Right lobe of liver (tissue), 6 donors: Measurements from ENCODE around the gene EIF3F. TPM values are rescaled to one million over a fixed set of nuclear protein-coding genes. Genes with fewer than 3 reads are reported as not detected.

Experiments
- ATAC-seq, 4 donors: fragments of 200-7000 bp; cut with Tn5 transposase; one replicate each; pipeline ENCODE4 v1.9.1; 2020; ENCODE audit warnings: mild to moderate bottlenecking in 4 of 4, moderate library complexity in 4 of 4
- DNase-seq, 3 donors: peaks; one replicate each; pipeline ENCODE4 v3.0.0-alpha.2; 2020
- H3K27ac ChIP-seq, 3 donors: fragments of 200-600 bp; one replicate each; pipeline ENCODE4 v1.8.0; 2022
- H3K27me3 ChIP-seq, 2 donors: fragments of 200-600 bp; one replicate each; pipeline ENCODE4 v1.8.0; 2022
- H3K36me3 ChIP-seq, 4 donors: fragments of 200-600 bp; sonication (generic) in 1 of 4; one replicate each; pipeline versions ENCODE4 v1.5.1 to v1.8.0; 2017 to 2022; ENCODE audit warnings: control low read depth in 1 of 4
- H3K4me1 ChIP-seq, 4 donors: fragments of 200-600 bp; sonication (generic) in 1 of 4; one replicate each; pipeline versions ENCODE4 v1.5.1 to v1.8.0; 2017 to 2022; ENCODE audit warnings: control low read depth in 1 of 4
- H3K4me3 ChIP-seq, 3 donors: fragments of 200-600 bp; one replicate each; pipeline ENCODE4 v1.8.0; 2022
- H3K9me3 ChIP-seq, 4 donors: fragments of 200-600 bp; sonication (generic) in 1 of 4; one replicate each; pipeline versions ENCODE4 v1.5.1 to v1.8.0; 2017 to 2022; ENCODE audit warnings: control low read depth in 1 of 4
- CTCF ChIP-seq, 4 donors: fragments of 200-600 bp in 3 of 4; fragments of 450-650 bp in 1 of 4; IDR thresholded peaks; one replicate each; pipeline versions ENCODE4 v1.5.1 to v1.8.0; 2016 to 2022; ENCODE audit warnings: antibody characterized with exemption in 4 of 4, mild to moderate bottlenecking in 2 of 4
- POLR2A ChIP-seq: fragments of 450-650 bp; IDR thresholded peaks from one replicate; pipeline ENCODE4 v1.6.1; 2017; ENCODE audit warnings: antibody characterized with exemption, mild to moderate bottlenecking
- WGBS: methylation state at CpG from one replicate; pipeline ENCODE4 v1.1.6; 2018; ENCODE audit warnings: low coverage, low lambda C conversion rate; ENCODE audit not compliant: insufficient coverage; ENCODE audit errors: missing lambda C conversion rate; 5-methylcytosine and 5-hydroxymethylcytosine counted together
- intact Hi-C, 2 donors: fragments of 100-400 bp; cut with DNase I; formaldehyde crosslinking; loops; one replicate each; pipeline versions ENCODE4 v1.11.2 to v1.14.1; 2022
- total RNA-seq, 6 experiments: library from RNA; depleted of rRNA in 2 of 6; stranded (reverse); fragments of >200 nt in 2 of 6; fragmentation: NEBNext Ultra II Directional in 3 of 6; extraction: Animal tissue kit (Norgen Biotek cat#: 25700) in 3 of 6; gene quantifications; one replicate each; pipeline versions ENCODE4 v1.1.0 to v1.2.4, GENCODE V29; 2016 to 2023
- donor health status: DM: no; HTN: yes; CAD: no.
- donor health status: DM: no; HTN: no; CAD: no.
- donor health status: DM: no; HTN: no; CAD: no.
- donor health status: DM: no; HTN: yes; CAD: no.
- donor health status: DM: no; HTN: yes; CAD: no.

Gene EIF3F
- total RNA-seq, 6 experiments from 2014 or later = 69.9 to 97.0 (median 84.0) TPM

DNA sequence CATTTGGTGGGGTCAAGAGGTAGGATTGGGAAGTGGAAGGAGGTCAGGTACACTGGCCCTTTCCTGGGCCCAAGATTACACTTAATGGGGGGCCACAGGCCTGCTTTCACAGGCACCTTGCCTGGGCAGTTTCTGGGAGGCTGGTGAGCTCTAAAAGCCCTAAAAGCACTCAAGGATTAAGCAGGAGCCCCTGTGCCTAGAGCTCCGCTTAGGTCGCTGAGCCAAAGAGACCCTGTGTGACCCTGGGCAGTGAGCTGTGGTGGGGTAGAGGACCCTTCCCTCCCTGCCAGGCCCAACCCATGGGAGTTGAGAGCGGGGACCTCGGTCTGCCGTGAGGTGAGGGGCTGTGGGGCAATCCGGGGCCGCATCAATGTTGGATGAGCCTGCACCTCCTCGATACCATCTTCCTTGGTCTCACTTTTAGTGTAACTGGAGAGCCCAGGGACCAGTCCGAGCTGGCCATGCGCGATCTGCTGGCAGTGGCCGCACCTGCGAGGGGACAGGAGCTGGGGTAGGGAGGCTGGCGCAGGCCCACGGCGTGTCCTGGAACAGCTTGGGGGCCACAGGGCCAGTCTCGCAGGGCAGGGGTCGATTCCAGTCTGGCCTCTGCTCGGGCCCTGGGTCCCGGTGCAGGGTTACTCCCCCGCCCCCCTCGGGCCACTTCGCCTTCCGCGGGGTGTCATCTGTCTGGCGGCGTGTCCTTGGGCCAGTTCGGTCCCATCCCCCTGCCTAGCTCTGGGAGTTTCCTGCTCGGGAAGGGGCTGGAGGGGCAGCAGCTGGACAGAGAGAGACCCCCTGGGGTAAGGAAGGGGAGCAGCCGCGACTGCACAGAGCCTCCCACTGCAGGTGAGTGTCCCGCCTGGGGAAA, 44.3 kb downstream of the EIF3F start:
- H3K27ac ChIP-seq = no peak overlapping the region
- intact Hi-C loops = loop anchor here in 1 of 2 donors (5.0 kb wide), 1 partner anchor 66 kb away; no protein-coding TSS in a partner anchor
- ATAC-seq (no peak), DNase-seq (no peak)
- no peaks in the 10 kb centered on the region for H3K36me3 ChIP-seq
- no peak for TF ChIP-seq POLR2A
- no peak for TF ChIP-seq CTCF (IDR thresholded peaks at IDR 0.05)
- no peaks in the 10 kb centered on the region for H3K27me3 ChIP-seq
- H3K9me3 ChIP-seq = no peaks in the 10 kb centered on the region
- H3K4me3 ChIP-seq = no peak overlapping the region
- no peaks in the 10 kb centered on the region for H3K4me1 ChIP-seq
- WGBS = 45% methylated on average over 7 of the region's 32 CpGs

GRCh38 chr11:8032122-8032521, 45.0 kb downstream of the EIF3F start:
- DNase-seq (no peak), ATAC-seq (no peak)
- Histone ChIP-seq H3K9me3 (no peaks in the 10 kb centered on the region), H3K4me1 (no peaks in the 10 kb centered on the region), H3K36me3 (no peaks in the 10 kb centered on the region), H3K27ac (no peak overlapping the region), H3K4me3 (no peak overlapping the region), H3K27me3 (no peaks in the 10 kb centered on the region)
- intact Hi-C loops = loop anchor here in 1 of 2 donors (5.0 kb wide), 1 partner anchor 65 kb away; no protein-coding TSS in a partner anchor
- no CpG with 5 or more reads among the region's 10 CpGs for WGBS
- TF ChIP-seq POLR2A (no peak), CTCF (IDR thresholded peaks at IDR 0.05) (no peak)

DNA sequence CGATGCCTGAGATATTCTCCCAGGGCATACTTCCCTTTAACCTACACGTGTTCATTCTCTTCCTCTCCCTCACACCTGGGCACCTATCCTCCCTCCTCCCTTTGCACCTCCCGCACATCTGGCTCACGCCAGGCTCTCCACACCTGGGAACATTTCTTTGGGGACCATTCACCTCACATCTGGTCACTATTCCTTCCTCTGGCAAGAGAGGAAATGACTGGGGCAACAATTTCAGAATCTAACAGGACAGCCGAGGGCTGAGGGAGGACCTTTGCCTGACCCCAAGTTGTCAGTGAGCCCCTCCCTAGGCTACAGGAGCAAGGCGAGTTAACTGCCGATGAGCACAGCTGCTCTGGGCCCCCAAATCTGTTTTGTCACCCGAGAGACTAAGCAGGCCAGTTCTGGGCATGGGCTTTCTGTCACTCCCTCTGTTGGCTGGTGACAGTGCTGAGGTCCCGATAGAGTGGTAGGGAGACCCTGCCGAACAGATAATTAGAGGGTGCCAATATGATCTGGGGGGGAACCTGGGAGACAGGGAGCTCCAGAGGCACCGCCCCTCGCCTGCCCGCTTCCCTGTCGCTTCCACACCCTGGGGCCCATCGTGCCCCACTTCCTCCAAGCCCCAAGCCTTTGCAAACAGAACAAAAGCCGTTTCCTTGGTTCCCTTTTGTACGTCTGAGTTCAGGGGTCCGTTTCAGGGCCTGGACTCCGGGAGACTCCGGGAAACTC, 45.6 kb downstream of the EIF3F start:
- no peaks in the 10 kb centered on the region for H3K36me3 ChIP-seq
- no peak overlapping the region for H3K4me3 ChIP-seq
- intact Hi-C loops = loop anchor here in 1 of 2 donors (5.0 kb wide), 1 partner anchor 65 kb away; no protein-coding TSS in a partner anchor
- TF ChIP-seq CTCF (IDR thresholded peaks at IDR 0.05) = no peak
- no peak for TF ChIP-seq POLR2A
- H3K27ac ChIP-seq = no peak overlapping the region
- no peaks in the 10 kb centered on the region for H3K9me3 ChIP-seq
- no peaks in the 10 kb centered on the region for H3K27me3 ChIP-seq
- no peaks in the 10 kb centered on the region for H3K4me1 ChIP-seq
- ATAC-seq (no peak), DNase-seq (no peak)
- 30% methylated on average over 9 of the region's 20 CpGs for WGBS

- H3K9me3 ChIP-seq = no peaks in the 10 kb centered on the region
- WGBS = 28% methylated on average over 10 of the region's 19 CpGs
- intact Hi-C loops = loop anchor here in 1 of 2 donors (5.0 kb wide), 1 partner anchor 64 kb away; no protein-coding TSS in a partner anchor
Measured at GRCh38 chr11:8033305-8034105, 46.4 kb downstream of the EIF3F start.

More at GRCh38 chr11:8033305-8034105, 46.4 kb downstream of the EIF3F start:
- Histone ChIP-seq H3K36me3 (no peaks in the 10 kb centered on the region), H3K4me1 (no peaks in the 10 kb centered on the region), H3K27ac (no peak overlapping the region), H3K4me3 (no peak overlapping the region), H3K27me3 (no peaks in the 10 kb centered on the region)
- peak; percentile 75 to 82 (median 80) for DNase-seq
- no peak for TF ChIP-seq POLR2A
- peak; percentile 82 to 95 (median 92) for TF ChIP-seq CTCF (IDR thresholded peaks at IDR 0.05)
- peak; percentile 88 to 96 (median 94) for ATAC-seq
